Forelimb muscle (tissue), 1 donor: ENCODE measurements around the gene ATF6. TPM values are rescaled to one million over a fixed set of nuclear protein-coding genes. Genes with fewer than 3 reads are reported as not detected.
"Not testable (repeated sequence)": the region's sequence is repeated elsewhere in the genome, so short reads cannot be mapped to it uniquely, and the experiment has no call there.

Source experiments
- DNase-seq: peaks from one replicate; pipeline ENCODE4 v3.0.0-alpha.2; 2013; ENCODE audit warnings: low read depth
- polyA plus RNA-seq: library from polyadenylated mRNA; unstranded; fragments of 120-200 nt; gene quantifications from one replicate; pipeline ENCODE4 v1.2.1, GENCODE V29; 2013; ENCODE audit not compliant: insufficient read length

ATF6 gene
- polyA plus RNA-seq, 1 donor, result 15.5 TPM

DNA sequence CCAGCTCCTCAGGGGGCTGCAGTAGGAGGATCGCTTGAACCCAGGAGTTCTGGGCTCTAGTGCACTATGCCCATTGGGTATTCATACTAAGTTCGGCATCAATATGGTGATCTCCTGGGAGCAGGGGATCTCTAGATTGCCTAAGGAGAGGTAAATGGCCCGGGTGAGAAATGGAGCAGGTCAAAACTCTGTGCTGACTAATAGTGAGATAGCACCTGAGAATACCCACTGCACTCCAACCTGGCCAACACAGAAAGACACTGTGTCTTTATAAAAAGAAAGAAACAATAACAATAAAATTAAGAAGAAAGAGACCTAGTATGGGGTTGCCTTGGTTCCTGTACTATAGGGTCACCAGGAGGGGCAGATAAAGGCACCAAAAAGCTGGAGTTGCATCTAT is 30.3 kb upstream of the ATF6 start:
- DNase-seq, result no peak

DNA sequence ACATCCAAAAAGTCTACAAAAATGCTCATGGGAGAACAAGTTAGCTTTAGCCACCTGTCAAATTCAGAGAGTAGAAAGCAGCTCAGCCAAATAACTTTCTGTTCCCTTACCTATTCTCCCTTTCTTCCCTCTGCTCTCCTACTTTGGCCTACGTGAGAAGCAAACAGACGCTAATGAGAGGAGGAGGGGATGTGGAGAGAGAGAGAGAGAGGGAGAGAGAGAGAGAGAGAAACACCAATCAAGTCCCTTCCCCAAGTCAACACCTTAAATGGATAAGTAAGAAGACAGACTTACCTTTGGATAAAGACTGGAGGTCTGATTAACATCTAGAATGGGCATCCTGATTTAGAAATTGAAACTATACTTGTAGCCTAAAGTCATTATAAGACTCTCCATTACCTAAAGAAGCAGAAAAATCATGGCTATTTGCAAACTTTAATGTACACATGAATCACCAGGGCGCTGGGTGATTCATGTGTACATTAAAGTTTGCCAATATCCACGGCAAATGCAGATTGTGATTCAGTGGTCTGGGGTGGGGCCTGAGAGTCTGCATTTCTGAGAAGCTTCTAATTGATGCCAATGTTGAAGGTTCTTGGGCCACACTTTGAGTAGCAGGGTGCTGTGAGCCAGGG is 29.7 kb upstream of the ATF6 start:
- no peak for DNase-seq

DNA sequence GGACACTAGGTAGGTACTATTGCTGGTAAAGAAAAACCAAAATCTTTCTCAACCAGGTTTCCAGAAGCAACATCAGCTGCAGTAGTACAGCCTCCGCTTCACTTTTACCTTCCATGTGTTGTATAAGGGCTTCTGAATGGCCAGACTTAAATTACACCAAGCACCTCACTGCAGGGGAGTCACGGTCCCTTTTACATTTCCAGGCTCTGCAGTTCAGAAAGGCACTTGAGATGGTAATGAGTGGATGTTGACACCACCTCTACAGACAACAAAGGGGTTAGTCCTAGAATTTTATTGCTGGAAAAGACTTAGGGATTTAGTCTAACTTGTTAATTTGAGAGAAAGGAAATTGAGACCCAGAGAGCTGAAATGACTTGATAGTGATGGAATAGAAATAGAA is 28.5 kb upstream of the ATF6 start:
- DNase-seq, result no peak

DNA sequence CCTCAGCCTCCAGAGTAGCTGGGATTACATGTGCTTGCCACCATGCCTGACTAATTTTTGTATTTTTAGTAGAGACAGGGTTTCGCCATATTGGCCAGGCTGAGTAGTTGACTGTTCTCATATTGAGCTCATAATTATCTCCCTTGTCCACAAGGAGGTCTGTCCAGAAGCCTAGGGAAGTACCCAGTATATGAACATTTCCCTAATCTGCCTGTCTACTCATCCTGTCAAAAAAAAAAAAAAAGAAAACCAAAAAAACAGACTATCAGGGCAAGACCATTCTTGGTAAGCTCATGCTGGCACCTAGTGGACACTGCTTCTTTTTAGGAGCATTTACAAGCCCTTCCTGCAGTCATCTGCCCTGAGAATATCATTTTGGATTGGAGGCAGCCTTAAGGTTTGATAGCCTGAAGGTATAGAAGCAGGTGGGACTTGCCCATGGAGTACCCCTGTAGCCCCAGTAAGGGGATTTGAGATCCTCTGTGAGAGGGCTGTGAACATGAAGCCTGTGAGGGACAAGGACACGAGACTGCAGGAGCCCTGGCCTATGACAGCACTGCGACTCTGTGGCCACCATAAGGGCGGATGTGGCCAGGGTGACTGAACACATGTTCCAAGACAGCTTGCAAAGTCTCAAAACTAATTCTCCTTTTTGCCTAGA is 27.4 kb upstream of the ATF6 start:
- no peak for DNase-seq

DNA sequence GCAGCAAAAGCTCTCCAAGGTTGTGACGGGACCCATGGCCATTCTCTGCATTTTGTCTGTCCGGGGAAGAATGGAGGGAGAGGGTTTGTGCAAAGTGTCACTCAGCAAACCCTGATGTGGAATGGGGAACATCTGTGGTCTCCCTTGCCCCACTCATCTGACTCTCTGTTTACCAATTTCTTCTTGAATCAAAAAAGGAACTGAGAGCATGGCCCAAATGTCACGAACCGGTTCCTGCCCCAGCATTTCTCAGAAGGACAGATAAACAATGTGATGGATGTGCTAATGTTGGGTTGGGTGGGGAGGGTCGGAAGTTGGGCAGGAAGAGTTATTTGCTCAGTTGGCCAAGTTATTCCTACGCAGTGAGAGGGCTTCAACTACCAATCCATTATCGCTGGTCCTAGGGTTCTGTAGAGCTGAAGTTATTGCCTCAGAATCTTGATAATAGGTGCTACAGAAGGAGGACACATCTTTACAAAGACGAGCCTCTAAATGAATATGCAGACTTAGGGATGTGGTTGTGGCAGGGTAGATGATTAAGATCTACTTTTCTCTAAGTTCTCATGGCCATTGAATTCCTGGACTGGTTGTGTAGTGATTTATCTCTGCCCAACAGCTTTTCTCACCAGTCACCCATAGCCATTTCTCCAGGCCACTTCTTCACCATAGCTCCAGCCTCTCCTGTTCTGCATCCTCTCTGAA is 26.1 kb upstream of the ATF6 start:
- DNase-seq, result no peak

DNA sequence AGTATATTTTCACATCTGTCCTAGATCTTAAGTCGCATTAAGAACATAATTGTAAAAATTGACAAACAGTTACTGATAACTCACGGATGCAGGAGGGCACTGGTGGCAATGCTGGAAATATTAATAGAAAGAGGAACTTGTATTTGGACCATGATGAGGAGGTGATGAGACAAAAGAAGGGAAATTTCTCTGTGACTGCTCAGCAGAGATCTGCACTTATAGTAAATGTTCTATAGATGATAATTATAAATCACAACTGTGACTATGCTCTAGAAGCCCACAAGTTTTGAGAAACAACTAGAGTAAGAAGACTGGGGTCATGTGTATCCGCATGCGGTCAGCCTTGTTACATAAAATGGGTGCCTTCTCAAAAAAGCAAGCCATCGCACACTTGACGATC is 25.2 kb upstream of the ATF6 start:
- no peak for DNase-seq

DNA sequence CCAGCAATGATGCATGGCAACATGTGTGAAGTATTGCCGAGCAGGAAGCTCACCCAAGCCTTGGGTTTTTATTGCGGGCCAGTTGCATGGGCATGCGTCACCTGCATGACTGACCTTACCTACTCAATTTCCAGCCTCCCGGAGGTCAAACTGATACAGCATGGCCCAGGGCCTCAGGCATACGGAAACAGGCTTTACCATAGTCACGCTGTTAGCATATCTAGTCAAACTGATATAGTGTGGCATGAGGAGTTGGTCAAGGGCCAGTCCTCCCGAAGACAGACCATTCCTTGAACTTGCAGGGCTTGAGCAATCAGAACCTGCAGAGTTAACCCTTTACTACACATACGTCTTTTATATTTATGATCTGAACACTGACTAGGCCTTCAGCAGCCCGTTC is 22.9 kb upstream of the ATF6 start:
- DNase-seq, result no peak

DNA sequence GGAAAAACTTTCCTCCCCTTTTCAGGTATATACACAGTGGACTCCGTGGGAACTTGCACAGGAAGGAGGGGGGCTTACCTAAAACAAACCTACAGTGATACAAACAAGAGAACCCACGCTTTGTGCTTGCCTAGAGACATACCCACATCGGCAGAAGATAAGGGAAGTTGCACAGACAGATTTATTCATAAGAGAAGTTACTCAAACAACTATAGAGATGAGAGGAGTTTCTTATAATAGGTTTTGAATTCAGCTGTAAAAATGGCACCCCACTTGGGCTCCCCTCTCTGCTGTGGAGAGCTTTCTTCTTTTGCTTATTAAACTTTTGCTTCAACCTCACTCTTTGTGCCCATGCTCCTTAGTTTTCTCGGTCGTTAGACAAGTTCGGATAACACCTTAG is 18.3 kb upstream of the ATF6 start:
- DNase-seq, result no peak

DNA sequence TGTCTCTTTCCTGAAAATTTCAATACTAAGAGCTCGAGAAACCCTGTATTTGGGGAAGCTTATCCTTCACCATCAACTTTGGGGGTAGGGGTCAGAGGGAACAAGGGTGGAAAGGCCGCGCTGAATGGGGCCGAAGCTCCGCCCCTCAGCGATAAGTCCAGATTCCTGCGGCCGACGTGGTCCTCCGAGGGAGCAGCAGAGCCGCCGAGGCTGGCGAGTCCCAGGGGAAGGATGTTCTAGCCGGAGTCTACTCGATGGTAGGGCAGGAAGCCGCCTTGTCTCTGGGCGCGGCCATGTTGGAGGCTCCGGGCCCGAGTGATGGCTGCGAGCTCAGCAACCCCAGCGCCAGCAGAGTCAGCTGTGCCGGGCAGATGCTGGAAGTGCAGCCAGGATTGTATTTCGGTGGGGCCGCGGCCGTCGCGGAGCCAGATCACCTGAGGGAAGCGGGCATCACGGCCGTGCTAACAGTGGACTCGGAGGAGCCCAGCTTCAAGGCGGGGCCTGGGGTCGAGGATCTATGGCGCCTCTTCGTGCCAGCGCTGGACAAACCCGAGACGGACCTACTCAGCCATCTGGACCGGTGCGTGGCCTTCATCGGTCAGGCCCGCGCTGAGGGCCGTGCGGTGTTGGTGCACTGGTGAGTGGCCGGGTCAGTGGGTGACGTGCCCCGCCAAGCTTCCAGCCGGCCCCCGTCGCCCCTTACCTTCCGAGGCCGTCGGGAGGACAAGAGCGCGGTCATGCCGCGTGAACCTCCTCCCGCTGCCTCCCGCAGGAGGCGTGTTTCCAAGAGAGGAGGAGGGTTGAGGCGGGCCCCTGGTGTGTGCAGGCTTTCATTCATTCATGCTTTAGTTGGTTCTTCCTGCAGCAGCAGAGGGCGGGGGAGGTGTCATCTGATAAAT is 16.4 kb upstream of the ATF6 start, which contains the start of gene DUSP12:
Gene DUSP12, plus strand, starts transcription at position 278 of the 899 bp plus-strand sequence. Its CDS starts 16 bp downstream, at position 294.
- peak; percentile 91 for DNase-seq

DNA sequence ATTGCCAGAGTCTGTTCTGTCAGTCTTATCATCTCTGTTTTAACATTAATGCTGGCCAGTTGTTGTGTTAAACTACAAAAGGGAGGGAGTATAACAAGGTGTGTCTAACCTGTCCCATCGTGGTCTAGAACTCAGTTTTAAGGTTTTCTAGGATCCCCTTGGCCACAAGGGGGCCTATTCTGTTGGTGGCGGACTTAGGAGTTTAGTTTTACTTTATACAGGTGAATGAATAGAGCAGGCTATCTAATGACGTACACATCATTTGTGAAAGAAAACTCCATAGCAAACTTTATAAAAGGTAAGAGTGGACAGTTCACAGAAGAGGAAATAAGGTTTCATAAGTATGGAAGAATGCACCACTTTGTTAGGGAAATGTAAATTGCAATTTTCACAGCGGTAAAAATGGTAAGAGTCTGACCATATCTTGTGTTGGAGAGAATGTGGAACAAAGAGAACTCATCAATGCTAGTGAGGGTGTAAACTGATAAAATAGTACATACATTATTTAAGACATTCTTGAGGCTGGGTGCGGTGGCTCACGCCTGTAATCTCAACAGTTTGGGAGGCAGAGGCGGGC is 2.5 kb upstream of the ATF6 start:
- DNase-seq, result no peak

DNA sequence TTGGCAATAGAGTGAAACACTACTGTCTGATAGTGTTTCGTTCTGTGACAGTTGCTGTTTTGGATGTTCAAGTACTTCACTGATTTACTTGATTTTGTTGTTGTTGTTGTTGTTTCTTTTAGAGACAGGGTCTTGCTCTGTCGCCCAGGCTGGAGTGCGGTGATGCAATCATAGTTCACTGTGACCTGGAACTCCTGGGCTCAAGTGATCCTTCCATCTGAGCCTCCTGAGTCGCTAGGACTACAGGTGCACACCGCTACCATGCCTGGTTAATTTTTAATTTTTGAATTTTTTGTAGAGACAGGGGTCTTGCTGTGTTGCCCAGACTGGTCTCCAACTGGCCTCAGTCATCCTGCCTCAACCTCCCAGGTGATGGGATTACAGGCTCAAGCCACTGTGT is 2.3 kb downstream of the ATF6 start:
- no peak for DNase-seq

DNA sequence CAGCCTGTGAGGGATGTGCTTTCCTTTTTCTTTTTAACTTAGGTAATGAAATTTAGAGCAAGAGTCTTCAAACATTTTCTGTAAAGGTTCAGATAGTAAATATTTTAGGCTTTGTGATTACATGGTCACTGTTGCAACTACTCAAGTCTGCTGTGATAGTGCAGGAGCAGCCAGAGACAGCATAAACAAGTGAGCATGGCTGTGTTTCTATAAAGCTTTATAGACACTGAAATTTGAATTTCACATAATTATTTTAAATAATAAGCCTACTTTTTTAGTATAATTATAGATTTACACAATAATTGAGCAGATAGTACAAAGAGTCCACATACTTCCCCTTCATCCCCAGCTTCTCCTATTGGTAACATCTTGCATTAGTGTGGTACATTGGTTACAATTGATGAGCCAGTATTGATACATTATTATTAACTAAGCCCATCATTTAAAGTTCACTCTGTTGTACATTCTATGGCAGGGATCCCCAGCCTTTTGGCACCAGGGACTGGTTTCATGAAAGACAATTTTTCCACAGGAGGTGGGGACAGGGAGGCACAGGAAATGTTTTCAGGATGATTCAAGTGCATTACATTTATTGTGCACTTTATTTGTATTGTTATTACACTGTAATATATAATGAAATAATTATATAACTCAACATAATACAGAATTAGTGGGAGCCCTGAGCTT is 3.0 kb downstream of the ATF6 start:
- no peak for DNase-seq

DNA sequence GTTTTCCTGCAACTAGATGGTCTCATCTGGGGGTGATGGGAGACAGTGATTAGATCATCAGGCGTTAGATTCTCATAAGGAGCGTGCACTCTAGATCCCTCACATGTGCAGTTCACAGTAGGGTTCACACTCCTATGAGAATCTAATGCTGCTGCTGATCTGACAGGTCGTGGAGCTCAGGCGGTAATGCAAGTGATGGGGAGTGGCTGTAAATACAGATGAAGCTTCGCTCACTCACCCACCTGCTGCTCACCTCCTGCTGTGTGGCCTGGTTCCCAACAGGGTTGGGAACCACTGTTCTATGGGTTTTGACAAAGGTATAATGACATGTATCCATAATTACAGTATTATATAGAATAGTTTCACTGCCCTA is 3.5 kb downstream of the ATF6 start:
- not testable (repeated sequence) for DNase-seq

DNA sequence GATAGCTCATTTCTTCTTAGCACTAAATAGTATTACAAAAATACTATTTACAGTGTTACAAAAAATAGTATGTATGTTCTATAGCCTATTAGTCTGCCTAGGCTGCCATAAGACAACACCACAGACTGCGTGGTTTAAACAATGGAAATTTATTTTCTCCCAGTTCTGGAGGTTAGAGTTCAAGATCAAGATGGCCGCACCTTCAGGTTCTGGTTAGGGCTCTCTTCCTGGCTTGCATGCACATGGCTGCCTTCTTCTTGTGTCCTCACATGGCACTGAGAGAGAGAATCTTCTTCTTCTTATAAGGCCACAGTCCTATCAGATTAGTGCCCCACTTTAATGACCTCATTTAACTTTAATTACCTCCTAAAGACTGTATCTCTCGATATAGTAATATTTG is 4.1 kb downstream of the ATF6 start:
- DNase-seq, result no peak

DNA sequence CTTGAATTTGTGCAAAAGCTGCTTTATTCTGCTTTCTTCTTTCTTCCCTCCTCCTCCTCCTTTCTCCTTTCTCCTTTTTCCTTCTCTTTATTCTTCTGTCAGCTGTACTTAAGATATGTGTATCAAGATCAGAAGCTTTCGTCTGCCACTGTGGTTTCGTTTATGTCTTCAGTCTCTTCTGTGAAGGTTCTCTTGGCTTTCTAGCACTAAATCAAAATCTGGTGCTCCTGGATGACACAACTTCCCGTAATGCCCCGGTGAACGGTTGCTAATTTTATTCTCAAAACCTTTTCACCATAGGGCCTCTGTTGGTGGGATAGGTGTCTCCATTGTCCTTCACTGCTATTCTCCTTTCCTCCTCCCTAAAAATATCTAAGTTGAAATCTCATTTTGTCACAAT is 5.0 kb downstream of the ATF6 start:
- DNase-seq, result no peak

DNA sequence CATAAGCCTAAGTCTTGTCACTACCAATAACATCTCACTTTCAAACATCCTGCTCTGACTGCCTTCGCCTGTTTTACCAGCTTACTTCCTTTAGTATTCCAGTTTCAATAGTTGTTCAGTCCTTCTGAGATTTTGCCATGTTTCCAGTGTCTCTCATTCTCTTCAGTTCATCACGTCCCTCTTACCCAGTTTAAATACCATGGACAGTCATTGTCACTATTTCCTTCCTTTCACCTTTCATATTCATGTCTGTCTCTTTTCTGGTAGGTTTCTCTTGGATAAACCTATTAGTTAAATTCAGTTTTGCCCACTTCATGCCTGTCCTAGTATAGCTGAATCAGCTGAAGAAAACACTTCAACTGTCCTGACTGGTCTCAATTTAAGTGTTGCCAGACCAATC is 5.9 kb downstream of the ATF6 start:
- no peak for DNase-seq

DNA sequence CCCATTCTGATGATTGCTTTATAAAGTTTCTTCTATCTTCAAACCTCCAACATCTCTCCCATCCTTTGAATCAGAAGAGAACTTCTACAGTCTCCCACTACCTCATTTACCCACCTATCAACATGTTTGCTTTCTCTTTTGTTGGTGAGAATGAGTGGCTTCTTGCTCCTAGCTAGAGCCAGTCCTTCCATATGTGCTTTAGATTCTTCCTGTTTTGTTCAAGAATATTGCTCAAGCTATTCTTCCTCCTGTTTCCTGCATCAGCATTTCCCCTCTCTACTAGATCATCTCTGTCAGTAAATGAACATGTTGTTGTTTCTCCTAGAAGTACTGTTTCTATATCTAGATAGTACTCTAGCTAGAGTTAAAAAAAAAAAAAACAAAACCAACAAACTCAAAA is 6.3 kb downstream of the ATF6 start:
- no peak for DNase-seq

DNA sequence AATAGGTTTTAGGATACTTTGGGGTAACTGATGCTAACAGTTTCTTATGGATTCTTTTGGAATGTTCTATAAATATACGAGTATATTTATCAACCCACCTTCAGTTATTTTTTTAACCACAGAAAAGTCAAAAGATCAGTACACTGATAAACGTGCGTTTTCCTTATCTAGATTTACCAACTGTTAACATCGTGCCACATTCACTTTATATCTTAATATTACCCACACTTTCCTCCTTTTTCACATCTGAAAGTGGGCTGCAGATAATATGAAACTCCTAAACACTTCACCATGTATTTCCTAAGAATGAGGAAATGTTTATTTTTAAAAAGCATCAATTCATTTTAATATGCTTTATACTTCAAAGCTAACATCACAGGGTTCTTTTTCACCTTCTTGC is 7.7 kb downstream of the ATF6 start:
- DNase-seq, result no peak

DNA sequence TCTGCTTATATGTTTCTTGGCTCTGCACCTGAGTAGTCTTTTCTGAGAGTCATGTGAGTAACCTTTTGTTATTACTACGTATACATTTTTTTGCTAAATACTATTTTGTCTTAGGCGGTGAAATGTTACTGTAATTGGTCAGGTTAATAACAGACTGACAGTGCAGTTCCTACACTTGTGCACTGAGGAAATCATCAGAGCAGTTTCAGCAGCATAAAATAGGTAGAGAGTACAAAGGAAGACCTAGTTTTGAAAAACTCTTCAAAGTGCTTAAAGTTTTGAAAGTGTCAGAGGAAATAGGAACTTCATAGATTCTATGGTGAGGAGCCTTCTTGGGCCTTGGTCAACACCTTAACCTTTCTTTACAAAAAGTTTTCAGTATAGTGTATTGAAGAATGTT is 11.1 kb downstream of the ATF6 start:
- DNase-seq, result no peak

DNA sequence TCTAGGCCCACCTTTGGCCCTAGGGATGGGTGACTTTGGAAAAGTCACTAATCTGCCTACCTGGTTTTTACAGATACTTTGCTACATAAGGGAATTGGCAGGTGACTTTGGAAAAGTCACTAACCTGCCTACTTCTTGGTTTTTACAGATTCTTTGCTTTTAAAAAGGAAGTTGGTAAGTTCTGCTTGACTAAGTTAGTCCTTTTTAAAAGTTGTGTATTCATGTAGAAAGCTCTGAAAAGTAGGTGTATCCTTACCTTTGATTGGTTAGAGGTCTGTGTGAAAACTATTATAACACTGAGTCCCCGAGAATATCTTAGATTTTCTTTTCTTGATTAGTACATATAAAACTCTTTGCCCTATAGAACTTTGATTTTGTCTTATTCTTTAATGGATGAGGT is 12.4 kb downstream of the ATF6 start:
- DNase-seq, result no peak

DNA sequence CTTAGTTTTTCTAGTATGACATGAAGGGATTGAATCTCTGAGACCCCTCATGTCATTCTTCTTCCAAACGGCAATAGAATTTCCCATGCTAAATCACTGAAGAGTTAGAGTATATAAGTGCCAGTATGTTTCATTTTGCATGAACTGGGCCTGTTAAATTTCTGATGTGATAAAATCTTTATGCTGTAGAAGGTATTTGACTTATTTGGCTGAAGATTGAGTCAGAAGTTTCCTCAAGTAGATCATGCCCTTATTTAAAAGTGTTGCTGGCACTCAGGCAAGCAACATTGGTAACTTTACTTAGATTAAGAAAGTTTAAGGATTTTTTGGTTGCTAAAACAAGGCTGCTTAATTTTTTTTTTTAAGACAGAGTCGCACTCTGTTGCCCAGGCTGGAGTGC is 13.3 kb downstream of the ATF6 start:
- DNase-seq, result no peak
